ENCODE measurements around the gene PTPRD. TPM values are rescaled to one million over a fixed set of nuclear protein-coding genes. Genes with fewer than 3 reads are reported as not detected.

PTPRD gene
- total and polyA plus RNA-seq, 2 donors, result 2.2 to 13.5 TPM

GRCh38 chr9:10265153-10265631, 347.6 kb downstream of the PTPRD start:
- H3K27ac ChIP-seq (ENCODE audit: low read depth in 1 of 2, low read length in 1 of 2), result no peak overlapping the region

DNA sequence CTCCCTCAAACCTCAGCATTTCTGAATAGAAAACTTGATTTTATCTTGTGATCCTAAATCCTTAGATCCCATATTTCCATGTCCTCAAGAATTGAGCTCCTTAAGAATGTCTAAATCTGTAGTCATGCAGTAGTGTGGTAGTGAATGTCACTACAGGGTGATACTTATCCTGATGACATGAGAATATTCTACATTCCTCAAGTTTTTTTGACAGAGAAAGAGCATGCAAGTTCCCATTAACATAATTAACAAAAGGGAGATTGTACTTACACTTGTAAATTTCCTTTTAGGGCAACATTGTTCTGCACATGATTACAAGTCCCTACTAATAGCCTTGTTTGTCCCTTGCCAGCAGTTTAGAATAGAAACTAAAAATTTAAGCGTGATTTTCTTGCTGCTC, 352.3 kb downstream of the PTPRD start:
- Histone ChIP-seq H3K27me3 (ENCODE audit: control insufficient read depth in 2 of 2, insufficient read depth in 1 of 2, low read length in 1 of 2) (no peaks in the 10 kb centered on the region), H3K9me3 (ENCODE audit: control insufficient read depth in 2 of 2, insufficient read depth in 1 of 2, low read length in 1 of 2) (peaks cover 0 to 1% of the 10 kb centered on the region in 2 donors), H3K4me3 (ENCODE audit: low read length in 2 of 2) (no peak overlapping the region), H3K4me1 (ENCODE audit: control insufficient read depth in 2 of 2, insufficient read depth in 2 of 2, low read length in 2 of 2) (no peaks in the 10 kb centered on the region), H3K36me3 (ENCODE audit: control insufficient read depth in 2 of 2, insufficient read depth in 2 of 2, low read length in 1 of 2) (no peaks in the 10 kb centered on the region), H3K27ac (ENCODE audit: low read depth in 1 of 2, low read length in 1 of 2) (no peak overlapping the region)
- 91% methylated on average over 1 of the region's 1 CpG for WGBS
- no peak for DNase-seq (ENCODE audit: low read depth in 6 of 9, low spot score in 9 of 9)

More at GRCh38 chr9:10265153-10265631, 347.6 kb downstream of the PTPRD start:
- H3K4me3 ChIP-seq (ENCODE audit: low read length in 2 of 2), result no peak overlapping the region
- no peaks in the 10 kb centered on the region for H3K36me3 ChIP-seq (ENCODE audit: control insufficient read depth in 2 of 2, insufficient read depth in 2 of 2, low read length in 1 of 2)
- H3K4me1 ChIP-seq (ENCODE audit: control insufficient read depth in 2 of 2, insufficient read depth in 2 of 2, low read length in 2 of 2), result no peaks in the 10 kb centered on the region
- no peaks in the 10 kb centered on the region for H3K27me3 ChIP-seq (ENCODE audit: control insufficient read depth in 2 of 2, insufficient read depth in 1 of 2, low read length in 1 of 2)
- peaks cover 0 to 1% of the 10 kb centered on the region in 2 donors for H3K9me3 ChIP-seq (ENCODE audit: control insufficient read depth in 2 of 2, insufficient read depth in 1 of 2, low read length in 1 of 2)
- DNase-seq (ENCODE audit: low read depth in 6 of 9, low spot score in 9 of 9), result no peak
- WGBS, result 94% methylated on average over 2 of the region's 2 CpGs

DNA sequence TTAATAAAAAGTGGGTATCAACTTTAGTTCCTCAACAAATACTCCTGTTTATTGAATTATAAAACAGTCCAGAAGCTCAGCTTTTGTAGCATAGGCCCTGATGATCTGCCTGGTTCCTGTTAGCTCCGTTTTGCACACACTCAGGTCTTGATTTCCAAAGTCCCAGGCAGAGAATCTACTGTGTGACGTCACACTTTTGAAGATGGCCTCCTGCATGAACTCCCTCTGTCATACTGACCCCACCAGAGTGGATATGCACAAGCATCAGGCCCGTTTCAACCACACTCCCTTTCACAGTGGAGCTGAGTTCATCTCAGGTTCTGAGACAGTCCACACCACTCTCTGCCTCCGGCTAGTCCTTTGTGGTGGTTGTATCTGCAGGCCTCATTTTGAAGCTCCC, 353.1 kb downstream of the PTPRD start:
- H3K27me3 ChIP-seq (ENCODE audit: control insufficient read depth in 2 of 2, insufficient read depth in 1 of 2, low read length in 1 of 2), result no peaks in the 10 kb centered on the region
- H3K9me3 ChIP-seq (ENCODE audit: control insufficient read depth in 2 of 2, insufficient read depth in 1 of 2, low read length in 1 of 2), result peaks cover 0 to 1% of the 10 kb centered on the region in 2 donors
- 87% methylated on average over 4 of the region's 4 CpGs for WGBS
- no peak for DNase-seq (ENCODE audit: low read depth in 6 of 9, low spot score in 9 of 9)
- H3K4me1 ChIP-seq (ENCODE audit: control insufficient read depth in 2 of 2, insufficient read depth in 2 of 2, low read length in 2 of 2), result no peaks in the 10 kb centered on the region
- no peaks in the 10 kb centered on the region for H3K36me3 ChIP-seq (ENCODE audit: control insufficient read depth in 2 of 2, insufficient read depth in 2 of 2, low read length in 1 of 2)
- no peak overlapping the region for H3K27ac ChIP-seq (ENCODE audit: low read depth in 1 of 2, low read length in 1 of 2)
- H3K4me3 ChIP-seq (ENCODE audit: low read length in 2 of 2), result no peak overlapping the region

GRCh38 chr9:10255758-10256157, 357.0 kb downstream of the PTPRD start:
- H3K9me3 ChIP-seq (ENCODE audit: control insufficient read depth in 2 of 2, insufficient read depth in 1 of 2, low read length in 1 of 2), result no peaks in the 10 kb centered on the region
- H3K36me3 ChIP-seq (ENCODE audit: control insufficient read depth in 2 of 2, insufficient read depth in 2 of 2, low read length in 1 of 2), result no peaks in the 10 kb centered on the region
- H3K27me3 ChIP-seq (ENCODE audit: control insufficient read depth in 2 of 2, insufficient read depth in 1 of 2, low read length in 1 of 2), result no peaks in the 10 kb centered on the region
- H3K4me3 ChIP-seq (ENCODE audit: low read length in 2 of 2), result no peak overlapping the region
- WGBS, result 95% methylated on average over 4 of the region's 4 CpGs
- no peak for DNase-seq (ENCODE audit: low read depth in 6 of 9, low spot score in 9 of 9)
- H3K4me1 ChIP-seq (ENCODE audit: control insufficient read depth in 2 of 2, insufficient read depth in 2 of 2, low read length in 2 of 2), result no peaks in the 10 kb centered on the region
- H3K27ac ChIP-seq (ENCODE audit: low read depth in 1 of 2, low read length in 1 of 2), result no peak overlapping the region

GRCh38 chr9:10254338-10254737, 358.5 kb downstream of the PTPRD start:
- WGBS, result 87% methylated on average over 3 of the region's 3 CpGs
- Histone ChIP-seq H3K4me1 (ENCODE audit: control insufficient read depth in 2 of 2, insufficient read depth in 2 of 2, low read length in 2 of 2) (no peaks in the 10 kb centered on the region), H3K27me3 (ENCODE audit: control insufficient read depth in 2 of 2, insufficient read depth in 1 of 2, low read length in 1 of 2) (no peaks in the 10 kb centered on the region), H3K27ac (ENCODE audit: low read depth in 1 of 2, low read length in 1 of 2) (no peak overlapping the region), H3K4me3 (ENCODE audit: low read length in 2 of 2) (no peak overlapping the region), H3K36me3 (ENCODE audit: control insufficient read depth in 2 of 2, insufficient read depth in 2 of 2, low read length in 1 of 2) (no peaks in the 10 kb centered on the region), H3K9me3 (ENCODE audit: control insufficient read depth in 2 of 2, insufficient read depth in 1 of 2, low read length in 1 of 2) (no peaks in the 10 kb centered on the region)
- DNase-seq (ENCODE audit: low read depth in 6 of 9, low spot score in 9 of 9), result no peak

DNA sequence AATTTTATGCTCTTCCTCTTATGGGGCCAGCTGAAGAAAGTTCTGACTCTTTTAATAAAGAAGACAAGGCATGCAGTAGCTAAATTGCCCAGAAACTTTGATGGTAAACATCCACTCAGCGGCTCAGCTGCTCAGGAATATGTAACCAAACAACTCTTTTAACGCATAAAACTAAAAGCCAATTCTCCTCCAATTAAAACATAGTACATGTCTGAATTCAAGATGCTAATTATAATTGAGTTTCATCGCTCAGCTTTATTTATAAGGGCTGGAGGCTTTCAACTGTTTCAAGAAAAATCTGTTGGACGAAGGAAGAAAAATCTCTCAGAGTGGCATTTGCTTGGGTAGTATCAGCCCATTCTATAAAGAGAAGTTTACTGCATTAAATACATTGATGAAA, 359.5 kb downstream of the PTPRD start:
- DNase-seq (ENCODE audit: low read depth in 6 of 9, low spot score in 9 of 9), result no peak
- no peak overlapping the region for H3K27ac ChIP-seq (ENCODE audit: low read depth in 1 of 2, low read length in 1 of 2)
- no peak overlapping the region for H3K4me3 ChIP-seq (ENCODE audit: low read length in 2 of 2)
- no peaks in the 10 kb centered on the region for H3K9me3 ChIP-seq (ENCODE audit: control insufficient read depth in 2 of 2, insufficient read depth in 1 of 2, low read length in 1 of 2)
- no peaks in the 10 kb centered on the region for H3K4me1 ChIP-seq (ENCODE audit: control insufficient read depth in 2 of 2, insufficient read depth in 2 of 2, low read length in 2 of 2)
- H3K36me3 ChIP-seq (ENCODE audit: control insufficient read depth in 2 of 2, insufficient read depth in 2 of 2, low read length in 1 of 2), result no peaks in the 10 kb centered on the region
- no peaks in the 10 kb centered on the region for H3K27me3 ChIP-seq (ENCODE audit: control insufficient read depth in 2 of 2, insufficient read depth in 1 of 2, low read length in 1 of 2)
- 96% methylated on average over 4 of the region's 4 CpGs for WGBS

- DNase-seq (ENCODE audit: low read depth in 6 of 9, low spot score in 9 of 9), result no peak
- H3K27me3 ChIP-seq (ENCODE audit: control insufficient read depth in 2 of 2, insufficient read depth in 1 of 2, low read length in 1 of 2), result no peaks in the 10 kb centered on the region
- no peaks in the 10 kb centered on the region for H3K4me1 ChIP-seq (ENCODE audit: control insufficient read depth in 2 of 2, insufficient read depth in 2 of 2, low read length in 2 of 2)
- H3K9me3 ChIP-seq (ENCODE audit: control insufficient read depth in 2 of 2, insufficient read depth in 1 of 2, low read length in 1 of 2), result no peaks in the 10 kb centered on the region
- H3K27ac ChIP-seq (ENCODE audit: low read depth in 1 of 2, low read length in 1 of 2), result no peak overlapping the region
- no peaks in the 10 kb centered on the region for H3K36me3 ChIP-seq (ENCODE audit: control insufficient read depth in 2 of 2, insufficient read depth in 2 of 2, low read length in 1 of 2)
- WGBS, result 98% methylated on average over 2 of the region's 2 CpGs
- no peak overlapping the region for H3K4me3 ChIP-seq (ENCODE audit: low read length in 2 of 2)
These were observed 360.6 kb downstream of the PTPRD start for GRCh38 chr9:10252174-10252573.

- DNase-seq (ENCODE audit: low read depth in 6 of 9, low spot score in 9 of 9), result no peak
- no peak overlapping the region for H3K4me3 ChIP-seq (ENCODE audit: low read length in 2 of 2)
- no peaks in the 10 kb centered on the region for H3K27me3 ChIP-seq (ENCODE audit: control insufficient read depth in 2 of 2, insufficient read depth in 1 of 2, low read length in 1 of 2)
- no peaks in the 10 kb centered on the region for H3K36me3 ChIP-seq (ENCODE audit: control insufficient read depth in 2 of 2, insufficient read depth in 2 of 2, low read length in 1 of 2)
- no peak overlapping the region for H3K27ac ChIP-seq (ENCODE audit: low read depth in 1 of 2, low read length in 1 of 2)
- no peaks in the 10 kb centered on the region for H3K4me1 ChIP-seq (ENCODE audit: control insufficient read depth in 2 of 2, insufficient read depth in 2 of 2, low read length in 2 of 2)
- no peaks in the 10 kb centered on the region for H3K9me3 ChIP-seq (ENCODE audit: control insufficient read depth in 2 of 2, insufficient read depth in 1 of 2, low read length in 1 of 2)
- WGBS, result 94% methylated on average over 1 of the region's 1 CpG
These were observed 361.3 kb downstream of the PTPRD start for GRCh38 chr9:10251490-10251889.

- H3K9me3 ChIP-seq (ENCODE audit: control insufficient read depth in 2 of 2, insufficient read depth in 1 of 2, low read length in 1 of 2), result no peaks in the 10 kb centered on the region
- H3K27me3 ChIP-seq (ENCODE audit: control insufficient read depth in 2 of 2, insufficient read depth in 1 of 2, low read length in 1 of 2), result no peaks in the 10 kb centered on the region
- no peak overlapping the region for H3K4me3 ChIP-seq (ENCODE audit: low read length in 2 of 2)
- DNase-seq (ENCODE audit: low read depth in 6 of 9, low spot score in 9 of 9), result no peak
- H3K4me1 ChIP-seq (ENCODE audit: control insufficient read depth in 2 of 2, insufficient read depth in 2 of 2, low read length in 2 of 2), result no peaks in the 10 kb centered on the region
- WGBS, result 66% methylated on average over 1 of the region's 1 CpG
- H3K27ac ChIP-seq (ENCODE audit: low read depth in 1 of 2, low read length in 1 of 2), result no peak overlapping the region
- no peaks in the 10 kb centered on the region for H3K36me3 ChIP-seq (ENCODE audit: control insufficient read depth in 2 of 2, insufficient read depth in 2 of 2, low read length in 1 of 2)
These were observed 362.6 kb downstream of the PTPRD start for GRCh38 chr9:10250219-10250618.

- 89% methylated on average over 1 of the region's 1 CpG for WGBS
- no peak overlapping the region for H3K27ac ChIP-seq (ENCODE audit: low read depth in 1 of 2, low read length in 1 of 2)
- DNase-seq (ENCODE audit: low read depth in 6 of 9, low spot score in 9 of 9), result no peak
- no peak overlapping the region for H3K4me3 ChIP-seq (ENCODE audit: low read length in 2 of 2)
- H3K27me3 ChIP-seq (ENCODE audit: control insufficient read depth in 2 of 2, insufficient read depth in 1 of 2, low read length in 1 of 2), result no peaks in the 10 kb centered on the region
- H3K4me1 ChIP-seq (ENCODE audit: control insufficient read depth in 2 of 2, insufficient read depth in 2 of 2, low read length in 2 of 2), result no peaks in the 10 kb centered on the region
- H3K36me3 ChIP-seq (ENCODE audit: control insufficient read depth in 2 of 2, insufficient read depth in 2 of 2, low read length in 1 of 2), result no peaks in the 10 kb centered on the region
- H3K9me3 ChIP-seq (ENCODE audit: control insufficient read depth in 2 of 2, insufficient read depth in 1 of 2, low read length in 1 of 2), result no peaks in the 10 kb centered on the region
These were observed 363.9 kb downstream of the PTPRD start for GRCh38 chr9:10248890-10249289.

Measured in thymus (tissue), 11 donors.